ENCODE data around the gene SIRPB2. TPM values are rescaled to one million over a fixed set of nuclear protein-coding genes. Genes with fewer than 3 reads are reported as not detected.

The SIRPB2 gene
- total RNA-seq, 4 donors from 2014 or later, result 0.94 to 6.2 (median 1.5) TPM

GRCh38 chr20:1468117-1468624, 23.0 kb downstream of the SIRPB2 start:
- in situ Hi-C loops (cut with MboI; ENCODE audit: low sequenced_read_pairs in 4 of 4), result loop anchor here (25.0 kb wide), 2 partner anchors 331 to 356 kb away; partner anchors contain the start of gene PSMF1 (in 1 of the 4)

GRCh38 chr20:1467355-1468116, 23.7 kb downstream of the SIRPB2 start:
- in situ Hi-C loops (cut with MboI; ENCODE audit: low sequenced_read_pairs in 4 of 4), result loop anchor here (25.0 kb wide), 2 partner anchors 330 to 355 kb away; partner anchors contain the start of gene PSMF1 (in 1 of the 4)
- Histone ChIP-seq H3K4me3 (peak overlapping the region in 3 of 4 donors; percentile 18 to 98 (median 19)), H3K9me3 (no peaks in the 10 kb centered on the region)

More at GRCh38 chr20:1468117-1468624, 23.0 kb downstream of the SIRPB2 start:
- Histone ChIP-seq H3K27me3 (no peaks in the 10 kb centered on the region), H3K4me1 (peaks cover 22 to 36% of the 10 kb centered on the region in 2 donors), H3K4me3 (no peak overlapping the region), H3K27ac (no peak overlapping the region), H3K36me3 (peaks cover 0 to 9% of the 10 kb centered on the region in 2 donors), H3K9me3 (no peaks in the 10 kb centered on the region)
- ATAC-seq (no peak), DNase-seq (no peak)
- TF ChIP-seq CTCF (IDR thresholded peaks at IDR 0.05 in 4 of 5, conservative IDR thresholded peaks at IDR 0.05 in 1 of 5) (no peak), POLR2A (IDR thresholded peaks at IDR 0.05) (no peak)
- intact Hi-C loops (cut with DNase I; ENCODE audit: low total_unique reads), result loop anchor here (5.0 to 10.0 kb wide), 2 partner anchors 633 to 634 kb away; partner anchors contain the start of genes FAM110A and STK35

GRCh38 chr20:1467082-1467354, 24.2 kb downstream of the SIRPB2 start:
- peaks cover 0 to 14% of the 10 kb centered on the region in 2 donors for H3K36me3 ChIP-seq
- intact Hi-C loops (cut with DNase I; ENCODE audit: low total_unique reads), result loop anchor here (2.0 to 10.0 kb wide), 4 partner anchors 142 to 1004 kb away; partner anchors contain the start of genes FAM110A, SNRPB and STK35
- H3K27ac ChIP-seq, result peak overlapping the region; percentile 14 to 95 (median 69)
- peak overlapping the region in 3 of 4 donors; percentile 18 to 98 (median 84) for H3K4me3 ChIP-seq
- peaks cover 22 to 39% of the 10 kb centered on the region in 2 donors for H3K4me1 ChIP-seq
- ATAC-seq (peak in 1 of 2 donors; percentile 3), DNase-seq (no peak)
- H3K27me3 ChIP-seq, result no peaks in the 10 kb centered on the region
- in situ Hi-C loops (cut with MboI; ENCODE audit: low sequenced_read_pairs in 4 of 4), result loop anchor here (25.0 kb wide), 2 partner anchors 330 to 355 kb away; partner anchors contain the start of gene PSMF1 (in 1 of the 4)
- TF ChIP-seq CTCF (IDR thresholded peaks at IDR 0.05 in 4 of 5, conservative IDR thresholded peaks at IDR 0.05 in 1 of 5) (no peak), POLR2A (IDR thresholded peaks at IDR 0.05) (no peak)
- no peaks in the 10 kb centered on the region for H3K9me3 ChIP-seq

More at GRCh38 chr20:1467355-1468116, 23.7 kb downstream of the SIRPB2 start:
- no peak for ATAC-seq
- TF ChIP-seq CTCF (IDR thresholded peaks at IDR 0.05 in 4 of 5, conservative IDR thresholded peaks at IDR 0.05 in 1 of 5) (no peak), POLR2A (IDR thresholded peaks at IDR 0.05) (no peak)
- Histone ChIP-seq H3K27ac (peak overlapping the region; percentile 14 to 95 (median 69)), H3K36me3 (peaks cover 0 to 14% of the 10 kb centered on the region in 2 donors), H3K4me1 (peaks cover 22 to 36% of the 10 kb centered on the region in 2 donors), H3K27me3 (no peaks in the 10 kb centered on the region)
- intact Hi-C loops (cut with DNase I; ENCODE audit: low total_unique reads), result loop anchor here (2.0 to 10.0 kb wide), 4 partner anchors 143 to 1003 kb away; partner anchors contain the start of genes FAM110A, SNRPB and STK35
- peak; percentile 16 to 24 for DNase-seq

GRCh38 chr20:1466211-1467081, 24.8 kb downstream of the SIRPB2 start, which contains the start of gene NSFL1C:
Gene NSFL1C, minus strand, starts transcription at chr20:1466849. Its CDS starts 25 bp downstream, at chr20:1466824.
- TF ChIP-seq POLR2A (IDR thresholded peaks at IDR 0.05) (peak; percentile 75 to 93), CTCF (IDR thresholded peaks at IDR 0.05 in 4 of 5, conservative IDR thresholded peaks at IDR 0.05 in 1 of 5) (peak; percentile 85 to 100 (median 99))
- ATAC-seq (peak; percentile 92 to 93), DNase-seq (peak; percentile 91 to 92)
- intact Hi-C loops (cut with DNase I; ENCODE audit: low total_unique reads), result loop anchor here (1.0 to 10.0 kb wide), 7 partner anchors 73 to 1004 kb away; partner anchors contain the start of genes FAM110A, FKBP1A, PSMF1 and SNRPB
- H3K4me3 ChIP-seq, result peak within 1 kb of the TSS; percentile 84 to 98 (median 96)
- no peaks in the 10 kb centered on the region for H3K9me3 ChIP-seq
- in situ Hi-C loops (cut with MboI; ENCODE audit: low sequenced_read_pairs in 4 of 4), result loop anchor here (25.0 kb wide), 2 partner anchors 329 to 354 kb away; partner anchors contain the start of gene PSMF1 (in 1 of the 4)
- H3K27me3 ChIP-seq, result no peaks in the 10 kb centered on the region
- peaks cover 25 to 39% of the 10 kb centered on the region in 2 donors for H3K4me1 ChIP-seq
- H3K27ac ChIP-seq, result peak within 1 kb of the TSS; percentile 92 to 98 (median 95)
- H3K36me3 ChIP-seq, result peaks cover 0 to 15% of the 10 kb centered on the region in 2 donors
